ENCODE results near the gene HOXB3. TPM values are rescaled to one million over a fixed set of nuclear protein-coding genes. Genes with fewer than 3 reads are reported as not detected.

HOXB3 gene
- total RNA-seq, 4 donors from 2014 or later: 2.5 to 11.1 (median 5.8) TPM

GRCh38 chr17:48630925-48631692 lies 41.1 kb upstream of the HOXB3 start:
- DNase-seq: no peak
- H3K27ac ChIP-seq: no peak overlapping the region
- no peak overlapping the region for H3K4me3 ChIP-seq
- TF ChIP-seq, protein P1, sequence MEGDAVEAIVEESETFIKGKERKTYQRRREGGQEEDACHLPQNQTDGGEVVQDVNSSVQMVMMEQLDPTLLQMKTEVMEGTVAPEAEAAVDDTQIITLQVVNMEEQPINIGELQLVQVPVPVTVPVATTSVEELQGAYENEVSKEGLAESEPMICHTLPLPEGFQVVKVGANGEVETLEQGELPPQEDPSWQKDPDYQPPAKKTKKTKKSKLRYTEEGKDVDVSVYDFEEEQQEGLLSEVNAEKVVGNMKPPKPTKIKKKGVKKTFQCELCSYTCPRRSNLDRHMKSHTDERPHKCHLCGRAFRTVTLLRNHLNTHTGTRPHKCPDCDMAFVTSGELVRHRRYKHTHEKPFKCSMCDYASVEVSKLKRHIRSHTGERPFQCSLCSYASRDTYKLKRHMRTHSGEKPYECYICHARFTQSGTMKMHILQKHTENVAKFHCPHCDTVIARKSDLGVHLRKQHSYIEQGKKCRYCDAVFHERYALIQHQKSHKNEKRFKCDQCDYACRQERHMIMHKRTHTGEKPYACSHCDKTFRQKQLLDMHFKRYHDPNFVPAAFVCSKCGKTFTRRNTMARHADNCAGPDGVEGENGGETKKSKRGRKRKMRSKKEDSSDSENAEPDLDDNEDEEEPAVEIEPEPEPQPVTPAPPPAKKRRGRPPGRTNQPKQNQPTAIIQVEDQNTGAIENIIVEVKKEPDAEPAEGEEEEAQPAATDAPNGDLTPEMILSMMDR (IDR thresholded peaks at IDR 0.05): no peak
- no peak for TF ChIP-seq POLR2A (IDR thresholded peaks at IDR 0.05)
- no peaks in the 10 kb centered on the region for H3K36me3 ChIP-seq
- intact Hi-C loops (cut with DNase I): no loop called here
- peaks cover 8 to 24% (median 8%) of the 10 kb centered on the region in 3 donors for H3K4me1 ChIP-seq
- H3K9me3 ChIP-seq: no peaks in the 10 kb centered on the region
- H3K27me3 ChIP-seq: peaks cover 35 to 100% (median 90%) of the 10 kb centered on the region in 4 donors
- WGBS, 2 donors: 19 to 26% methylated on average over 15 of the region's 15 CpGs

DNA sequence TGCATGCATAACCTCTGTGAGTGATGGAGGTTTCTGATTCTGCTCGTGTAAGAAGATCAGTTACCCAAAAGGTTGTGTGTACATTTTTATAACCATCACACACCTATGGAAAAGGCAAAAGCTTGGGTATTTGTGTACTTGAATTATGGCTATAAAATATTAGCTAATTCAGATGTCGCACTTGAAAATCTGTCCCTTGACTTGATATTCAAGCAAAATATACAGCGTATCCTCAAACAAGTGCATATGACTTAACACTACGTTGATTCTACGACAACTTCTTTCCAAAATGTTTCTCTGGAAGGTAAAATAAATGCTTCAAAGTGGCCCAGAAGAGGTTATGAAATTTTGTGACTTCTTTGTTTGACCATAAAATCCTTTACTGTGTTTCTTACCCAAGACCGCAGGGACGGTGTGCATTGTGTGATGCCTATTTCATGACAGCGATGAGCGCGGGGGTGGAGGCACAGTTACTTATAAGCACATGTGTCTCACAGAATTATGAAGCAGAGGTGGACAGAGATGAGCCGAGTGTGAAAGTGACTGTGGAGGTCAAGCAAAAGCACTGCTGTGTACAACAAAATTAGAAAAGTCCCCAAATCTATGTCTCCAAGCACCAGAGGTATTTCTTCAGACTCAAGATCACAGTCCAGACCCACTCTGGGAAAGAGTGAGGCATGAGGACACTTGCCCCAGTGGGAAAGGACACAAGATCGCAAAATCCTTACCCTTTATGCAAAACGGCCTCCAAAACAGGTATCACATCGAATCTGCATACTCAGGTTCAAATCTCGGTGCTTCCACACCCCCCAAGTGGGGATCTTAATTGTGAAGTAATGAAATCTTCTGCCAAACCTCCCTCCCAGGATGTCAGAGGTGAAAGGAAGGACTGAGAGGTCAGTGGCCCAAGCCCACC lies 40.2 kb upstream of the HOXB3 start:
- no peaks in the 10 kb centered on the region for H3K36me3 ChIP-seq
- no peak overlapping the region for H3K4me3 ChIP-seq
- intact Hi-C loops (cut with DNase I): no loop called here
- no peak for DNase-seq
- 26 to 38% methylated on average over 12 to 15 of the region's 15 CpGs for WGBS, 2 donors
- H3K27ac ChIP-seq: no peak overlapping the region
- H3K9me3 ChIP-seq: no peaks in the 10 kb centered on the region
- no peak for TF ChIP-seq POLR2A (IDR thresholded peaks at IDR 0.05)
- TF ChIP-seq, protein P1 (IDR thresholded peaks at IDR 0.05): no peak
- peaks cover 16 to 32% (median 16%) of the 10 kb centered on the region in 3 donors for H3K4me1 ChIP-seq
- peaks cover 39 to 100% (median 85%) of the 10 kb centered on the region in 4 donors for H3K27me3 ChIP-seq

GRCh38 chr17:48629411-48629759 lies 39.3 kb upstream of the HOXB3 start:
- Histone ChIP-seq H3K4me3 (no peak overlapping the region), H3K9me3 (no peaks in the 10 kb centered on the region), H3K4me1 (peaks cover 22 to 40% (median 23%) of the 10 kb centered on the region in 3 donors), H3K36me3 (no peaks in the 10 kb centered on the region), H3K27ac (no peak overlapping the region), H3K27me3 (peaks cover 39 to 100% (median 85%) of the 10 kb centered on the region in 4 donors)
- DNase-seq: no peak
- WGBS, 2 donors: 37 to 43% methylated on average over 4 of the region's 5 CpGs
- intact Hi-C loops (cut with DNase I): no loop called here
- no peak for TF ChIP-seq POLR2A (IDR thresholded peaks at IDR 0.05)
- TF ChIP-seq, protein P1 (IDR thresholded peaks at IDR 0.05): no peak

DNA sequence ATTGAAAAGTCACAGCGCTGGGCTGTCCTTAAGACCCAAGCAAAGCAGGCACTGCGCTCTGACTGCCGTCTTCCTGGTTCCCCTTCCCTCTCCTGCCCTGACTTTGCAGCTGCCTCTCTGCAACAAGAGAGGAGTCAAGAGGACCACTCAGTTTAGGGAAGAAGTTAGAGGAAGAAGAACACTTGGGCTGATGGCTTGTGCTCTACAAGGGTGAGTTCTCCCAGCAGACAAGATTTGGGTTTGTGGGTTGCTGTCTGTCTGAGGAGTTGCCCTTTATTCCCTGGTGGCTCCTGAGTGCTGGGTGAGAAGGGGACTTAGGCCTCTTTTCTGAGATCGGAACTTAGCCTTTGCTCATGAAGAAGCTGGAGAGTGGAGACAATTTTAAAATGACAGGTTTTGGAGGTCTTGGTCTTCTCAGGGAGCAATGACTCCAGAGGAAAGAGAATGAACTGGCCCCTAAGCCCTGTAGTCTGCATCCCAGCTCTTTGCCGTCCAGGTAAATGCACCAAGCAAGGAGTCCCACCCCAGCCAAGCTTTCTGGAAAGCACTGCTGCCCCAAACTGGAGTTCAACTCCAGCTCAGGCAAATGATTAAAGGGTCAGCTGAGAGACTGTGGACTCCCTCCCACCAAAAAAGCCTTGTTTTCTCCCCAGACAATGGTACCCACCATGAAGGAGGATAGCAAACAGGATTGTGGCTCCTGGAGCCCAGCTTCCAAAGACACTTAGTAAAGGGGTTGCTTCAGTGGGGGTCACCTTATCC lies 38.8 kb upstream of the HOXB3 start:
- 18 to 23% methylated on average over 4 to 5 of the region's 5 CpGs for WGBS, 2 donors
- TF ChIP-seq, protein P1 (IDR thresholded peaks at IDR 0.05): no peak
- TF ChIP-seq POLR2A (IDR thresholded peaks at IDR 0.05): no peak
- H3K4me1 ChIP-seq: peaks cover 22 to 35% (median 23%) of the 10 kb centered on the region in 3 donors
- intact Hi-C loops (cut with DNase I): no loop called here
- no peak overlapping the region for H3K27ac ChIP-seq
- H3K27me3 ChIP-seq: peaks cover 38 to 100% (median 83%) of the 10 kb centered on the region in 4 donors
- no peaks in the 10 kb centered on the region for H3K9me3 ChIP-seq
- H3K4me3 ChIP-seq: no peak overlapping the region
- no peak for DNase-seq
- H3K36me3 ChIP-seq: no peaks in the 10 kb centered on the region
